HepG2 (cell line): Measurements from ENCODE around the gene PRKCE. TPM values are rescaled to one million over a fixed set of nuclear protein-coding genes. Genes with fewer than 3 reads are reported as not detected.

ENCODE experiments used
- ARID3A ChIP-seq: IDR thresholded peaks from 2 replicates; pipeline ENCODE4 v1.6.1; 2012; ENCODE audit warnings: low read depth, low read length, improper control_type of control experiment
- CSRNP2 ChIP-seq: sonication (generic); formaldehyde crosslinking; conservative IDR thresholded peaks from 2 replicates; pipeline ENCODE4 v1.8.0; 2022; ENCODE audit warnings: low read depth, missing genetic modification reagents
- DZIP1 ChIP-seq: sonication (generic); formaldehyde crosslinking; IDR thresholded peaks from 2 replicates; pipeline ENCODE4 v1.5.0; 2020; ENCODE audit warnings: mild to moderate bottlenecking, missing genetic modification reagents
- HIVEP1 ChIP-seq: sonication (generic); formaldehyde crosslinking; IDR thresholded peaks from 2 replicates; pipeline ENCODE4 v1.4.0; 2020; ENCODE audit warnings: mild to moderate bottlenecking, missing genetic modification reagents
- NFAT5 ChIP-seq: sonication (generic); formaldehyde crosslinking; IDR thresholded peaks from 2 replicates; pipeline ENCODE4 v1.4.0; 2020; ENCODE audit warnings: missing genetic modification reagents
- RBFOX2 ChIP-seq: fragments of 200-400 bp; formaldehyde crosslinking; IDR thresholded peaks from 2 replicates; pipeline ENCODE4 v1.6.1; 2017; ENCODE audit warnings: low read depth, mild to moderate bottlenecking, low read length
- SIX1 ChIP-seq: sonication (generic); formaldehyde crosslinking; IDR thresholded peaks from 2 replicates; pipeline ENCODE4 v1.4.0; 2020; ENCODE audit warnings: missing genetic modification reagents, borderline replicate concordance
- SRF ChIP-seq: IDR thresholded peaks from 2 replicates; pipeline ENCODE4 v1.6.1; 2011; ENCODE audit warnings: mild to moderate bottlenecking, low read depth, low read length, moderate library complexity
- YEATS2 ChIP-seq: sonication (generic); formaldehyde crosslinking; IDR thresholded peaks from 2 replicates; pipeline ENCODE4 v1.4.0; 2020; ENCODE audit warnings: missing genetic modification reagents, borderline replicate concordance
- ZC3H4 ChIP-seq: sonication (generic); formaldehyde crosslinking; IDR thresholded peaks from 2 replicates; pipeline ENCODE4 v1.4.0; 2020; ENCODE audit warnings: missing genetic modification reagents, borderline replicate concordance
- ZNF10 ChIP-seq: sonication (generic); formaldehyde crosslinking; IDR thresholded peaks from 2 replicates; pipeline ENCODE4 v1.4.0; 2020; ENCODE audit warnings: mild to moderate bottlenecking, low read depth, missing genetic modification reagents, borderline replicate concordance
- ZNF12 ChIP-seq: sonication (generic); formaldehyde crosslinking; IDR thresholded peaks from 2 replicates; pipeline ENCODE4 v1.5.0; 2020; ENCODE audit warnings: missing genetic modification reagents
- ZNF180 ChIP-seq: sonication (generic); formaldehyde crosslinking; IDR thresholded peaks from 2 replicates; pipeline ENCODE4 v1.4.0; 2020; ENCODE audit warnings: low read depth, missing genetic modification reagents, borderline replicate concordance
- polyA plus RNA-seq, 8 experiments: library from polyadenylated mRNA; depleted of rRNA in 3 of 8; stranded (reverse) in 7 of 8; unstranded in 1 of 8; fragments of >200 nt; fragmentation: Illumina TruSeq in 4 of 8; extraction: Trizol in 4 of 8; gene quantifications; 2 replicates each; pipeline versions ENCODE4 v1.2.1 to v1.2.3, GENCODE V29; 2011 to 2016; ENCODE audit warnings: low read depth in 4 of 8, missing spikeins in 1 of 8, mixed read lengths in 1 of 8; ENCODE audit not compliant: insufficient read depth in 1 of 8
- total RNA-seq, 5 experiments: library from RNA; depleted of rRNA; stranded (reverse); fragments of >200 nt; fragmentation: Illumina TruSeq; extraction: Trizol; gene quantifications; 2 replicates each; pipeline ENCODE4 v1.2.3, GENCODE V29; 2016; ENCODE audit warnings: low read depth in 1 of 5

PRKCE gene
- total and polyA plus RNA-seq, 2 of the 13 experiments (the other 11 are each of a cell fraction or from before 2014, with no cell fraction given) = 1.0 to 3.9 TPM

- TF ChIP-seq CSRNP2 (CRISPR knock-in tag) = no peak
- TF ChIP-seq DZIP1 = no peak
- TF ChIP-seq NFAT5 = no peak
- TF ChIP-seq ZNF10 = no peak
- no peak for TF ChIP-seq RBFOX2
- TF ChIP-seq ARID3A = peak; percentile 64; the same call in 1 of the 2 replicates
- TF ChIP-seq SIX1 (CRISPR knock-in tag) = peak; percentile 71
- peak; percentile 97 for TF ChIP-seq HIVEP1 (CRISPR knock-in tag)
- TF ChIP-seq SRF = 0 out of 2 replicates have a peak, but pooled peaks have one; percentile 25
- TF ChIP-seq ZC3H4 (CRISPR knock-in tag) = no peak
- 0 out of 2 replicates have a peak, but pooled peaks have one; percentile 46 for TF ChIP-seq YEATS2 (CRISPR knock-in tag)
- TF ChIP-seq ZNF12 (CRISPR knock-in tag) = peak; percentile 41; the same call in 1 of the 2 replicates
- no peak for TF ChIP-seq ZNF180
These were observed 340.7 kb downstream of the PRKCE start (continued) for GRCh38 chr2:45992021-45992740.
